IMR-90 (cell line): ENCODE results near the gene HHLA2. TPM values are rescaled to one million over a fixed set of nuclear protein-coding genes. Genes with fewer than 3 reads are reported as not detected.

Experiments
- ATAC-seq: fragments of 200-7000 bp; cut with Tn5 transposase; 2 replicates; pipeline ENCODE4 v1.9.1; 2020; ENCODE audit warnings: low read depth, mild to moderate bottlenecking, moderate library complexity
- BruUV-seq: library from RNA; stranded (reverse); fragments of 400-500 nt; replicated peaks from 2 replicates; lab custom pipeline; 2021; lab: Mats Ljungman, UMichigan
- CTCF ChIA-PET: fragments of 300-600 bp; formaldehyde crosslinking; extraction: SDS; loops from one replicate; lab custom pipeline; 2021; ENCODE audit warnings: antibody characterized with exemption; lab: Yijun Ruan, JAX
- POLR2A ChIA-PET: fragments of 300-600 bp; sonication (Branson Sonifier 250); formaldehyde crosslinking; loops from one replicate; lab custom pipeline; 2022; ENCODE audit warnings: antibody characterized with exemption; ENCODE audit not compliant: unreplicated experiment; lab: Charles Lee
- DNase-seq: peaks from one replicate; pipeline ENCODE4 v3.0.0; 2013
- H2AFZ ChIP-seq: replicated peaks from 2 replicates; pipeline ENCODE3; 2013; ENCODE audit warnings: low read length, mild to moderate bottlenecking; ENCODE audit not compliant: poor library complexity
- H2AK5ac ChIP-seq: 2 replicates; pipeline ENCODE4 v1.6.1; 2013; ENCODE audit warnings: low read depth, low read length, inconsistent platforms
- H2AK9ac ChIP-seq: replicated peaks from 2 replicates; pipeline ENCODE3; 2013; ENCODE audit warnings: mild to moderate bottlenecking, low read depth, low read length, moderate library complexity; ENCODE audit not compliant: poor library complexity
- H2BK120ac ChIP-seq: 2 replicates; pipeline ENCODE4 v1.6.1; 2013; ENCODE audit warnings: low read depth, low read length, inconsistent platforms
- H2BK15ac ChIP-seq: 3 replicates; pipeline ENCODE4 v1.6.1; 2013; ENCODE audit warnings: low read depth, low read length, inconsistent platforms
- H2BK20ac ChIP-seq: 2 replicates; pipeline ENCODE4 v1.6.1; 2013; ENCODE audit warnings: low read depth, mild to moderate bottlenecking, inconsistent platforms, low read length, moderate library complexity
- H2BK5ac ChIP-seq: 2 replicates; pipeline ENCODE4 v1.6.1; 2013; ENCODE audit warnings: mild to moderate bottlenecking, low read depth, low read length, inconsistent platforms; ENCODE audit not compliant: poor library complexity, severe bottlenecking
- H3K14ac ChIP-seq: replicated peaks from 2 replicates; pipeline ENCODE4 v1.6.1; 2013; ENCODE audit warnings: low read depth, low read length, inconsistent platforms
- H3K18ac ChIP-seq: 2 replicates; pipeline ENCODE4 v1.6.1; 2013; ENCODE audit warnings: low read depth, low read length, control low read depth
- H3K23ac ChIP-seq: 2 replicates; pipeline ENCODE4 v1.6.1; 2013; ENCODE audit warnings: low read depth, low read length, inconsistent platforms
- H3K27ac ChIP-seq: 2 replicates; pipeline ENCODE4 v1.5.1; 2013; ENCODE audit warnings: mild to moderate bottlenecking, control low read depth, low read length; ENCODE audit not compliant: insufficient read depth
- H3K27me3 ChIP-seq: 2 replicates; pipeline ENCODE4 v1.6.1; 2013; ENCODE audit warnings: low read length; ENCODE audit not compliant: control insufficient read depth, insufficient read depth
- H3K36me3 ChIP-seq: 2 replicates; pipeline ENCODE4 v1.6.1; 2013; ENCODE audit warnings: low read length, mixed read lengths; ENCODE audit not compliant: control insufficient read depth, insufficient read depth
- H3K4ac ChIP-seq: 2 replicates; pipeline ENCODE4 v1.6.1; 2013; ENCODE audit warnings: low read depth, low read length, inconsistent platforms
- H3K4me1 ChIP-seq: 2 replicates; pipeline ENCODE4 v1.6.1; 2013; ENCODE audit warnings: low read length, mixed read lengths; ENCODE audit not compliant: control insufficient read depth, insufficient read depth
- H3K4me2 ChIP-seq: 2 replicates; pipeline ENCODE4 v1.6.1; 2013; ENCODE audit warnings: low read depth, mild to moderate bottlenecking, control low read depth, low read length, moderate library complexity
- H3K4me3 ChIP-seq: 2 replicates; pipeline ENCODE4 v1.5.1; 2013; ENCODE audit warnings: low read depth, mild to moderate bottlenecking, control low read depth, low read length, moderate library complexity; ENCODE audit not compliant: insufficient read depth
- H3K56ac ChIP-seq: 2 replicates; pipeline ENCODE4 v1.6.1; 2013; ENCODE audit warnings: low read length, inconsistent platforms; ENCODE audit not compliant: insufficient read depth; ENCODE audit errors: extremely low read depth
- H3K79me1 ChIP-seq, 2 experiments: 2 replicates each; pipeline ENCODE4 v1.6.1; 2013; ENCODE audit warnings: low read length in 2 of 2, inconsistent platforms in 1 of 2, low read depth in 1 of 2
- H3K9ac ChIP-seq: 2 replicates; pipeline ENCODE4 v1.6.1; 2013; ENCODE audit warnings: low read depth, low read length, control low read depth
- H3K9me1 ChIP-seq: 2 replicates; pipeline ENCODE4 v1.6.1; 2013; ENCODE audit warnings: low read length, inconsistent platforms; ENCODE audit not compliant: insufficient read depth
- H3K9me3 ChIP-seq: 2 replicates; pipeline ENCODE4 v1.6.1; 2013; ENCODE audit warnings: low read length; ENCODE audit not compliant: control insufficient read depth, insufficient read depth
- H4K20me1 ChIP-seq: 2 replicates; pipeline ENCODE4 v1.6.1; 2013; ENCODE audit warnings: low read length, inconsistent platforms; ENCODE audit not compliant: insufficient read depth
- H4K5ac ChIP-seq: 2 replicates; pipeline ENCODE4 v1.6.1; 2013; ENCODE audit warnings: mild to moderate bottlenecking, low read depth, low read length, control low read depth
- H4K8ac ChIP-seq, 2 experiments: 2 replicates each; pipeline ENCODE4 v1.6.1; 2013; ENCODE audit warnings: low read depth in 2 of 2, low read length in 2 of 2, control low read depth in 1 of 2, inconsistent platforms in 1 of 2
- H4K91ac ChIP-seq: 2 replicates; pipeline ENCODE4 v1.6.1; 2013; ENCODE audit warnings: low read depth, low read length, inconsistent platforms; ENCODE audit not compliant: insufficient read depth
- BHLHE40 ChIP-seq: fragments of 150-350 bp; IDR thresholded peaks from 2 replicates; pipeline ENCODE4 v1.6.1; 2016; ENCODE audit warnings: mild to moderate bottlenecking, low read depth, low read length
- CEBPB ChIP-seq: IDR thresholded peaks from 2 replicates; pipeline ENCODE4 v1.6.1; 2012; ENCODE audit warnings: low read depth, low read length, improper control_type of control experiment
- CHD1 ChIP-seq: IDR thresholded peaks from 2 replicates; pipeline ENCODE4 v1.6.1; 2012; ENCODE audit warnings: low read depth, low read length, improper control_type of control experiment
- CTCF ChIP-seq: conservative IDR thresholded peaks from 2 replicates; pipeline ENCODE4 v1.5.1; 2012; ENCODE audit warnings: mild to moderate bottlenecking, low read depth, low read length, improper control_type of control experiment
- ELK1 ChIP-seq: fragments of 150-350 bp; IDR thresholded peaks from 2 replicates; pipeline ENCODE4 v1.6.1; 2016; ENCODE audit warnings: low read depth, mild to moderate bottlenecking, low read length, moderate library complexity, borderline replicate concordance
- FOS ChIP-seq: fragments of 150-350 bp; IDR thresholded peaks from 2 replicates; pipeline ENCODE4 v1.6.1; 2016; ENCODE audit warnings: low read depth, low read length
- MAFK ChIP-seq: IDR thresholded peaks from 2 replicates; pipeline ENCODE4 v1.6.1; 2012; ENCODE audit warnings: low read depth, low read length, improper control_type of control experiment
- MXI1 ChIP-seq: IDR thresholded peaks from 2 replicates; pipeline ENCODE4 v1.6.1; 2012; ENCODE audit warnings: low read depth, mild to moderate bottlenecking, low read length, moderate library complexity, borderline replicate concordance
- NFE2L2 ChIP-seq: fragments of 150-350 bp; IDR thresholded peaks from 2 replicates; pipeline ENCODE4 v1.6.1; 2016; ENCODE audit warnings: low read depth, mild to moderate bottlenecking, low read length
- RFX5 ChIP-seq: IDR thresholded peaks from 2 replicates; pipeline ENCODE4 v1.8.0; 2012; ENCODE audit warnings: low read depth, mild to moderate bottlenecking, low read length, moderate library complexity
- SMC3 ChIP-seq: fragments of 150-350 bp; IDR thresholded peaks from 2 replicates; pipeline ENCODE4 v1.6.1; 2016; ENCODE audit warnings: low read depth, mild to moderate bottlenecking, antibody characterized with exemption, low read length, moderate library complexity
- dilution Hi-C: fragments of 300-500 bp; cut with HindIII; formaldehyde crosslinking; loops from one replicate; pipeline ENCODE4 v1.14.3; 2018; ENCODE audit warnings: low sequenced_read_pairs; ENCODE audit not compliant: unreplicated experiment
- in situ Hi-C: fragments of 300-500 bp; cut with MboI; formaldehyde crosslinking; loops from 3 replicates; pipeline ENCODE4 v1.14.3; 2019; ENCODE audit warnings: low sequenced_read_pairs, inconsistent platforms, mixed read lengths
- intact Hi-C: fragments of 100-400 bp; cut with micrococcal nuclease; formaldehyde crosslinking; loops from 2 replicates; pipeline ENCODE4 v1.10.0; 2022
- polyA plus RNA-seq, 3 experiments: library from polyadenylated mRNA; depleted of rRNA; stranded (reverse); fragments of >200 nt; gene quantifications; 2 replicates each; pipeline ENCODE4 v1.2.3, GENCODE V29; 2012; ENCODE audit warnings: low replicate concordance in 1 of 3
- total RNA-seq: library from RNA; depleted of rRNA; stranded (reverse); fragments of >200 nt; gene quantifications from 2 replicates; pipeline ENCODE4 v1.2.3, GENCODE V29; 2012

HHLA2 gene
- total and polyA plus RNA-seq, 2 of the 4 experiments (the other 2 are of a cell fraction) = not detected

GRCh38 chr3:108292905-108293328 is 3.4 kb upstream of the HHLA2 start:
- Histone ChIP-seq H2AFZ (no peak overlapping the region), H3K23ac (no peak overlapping the region), H4K5ac (no peak overlapping the region), H3K9me3 (no peaks in the 10 kb centered on the region), H3K36me3 (no peaks in the 10 kb centered on the region), H2BK20ac (no peak overlapping the region), H4K20me1 (no peaks in the 10 kb centered on the region), H3K56ac (no peak overlapping the region), H3K14ac (no peak overlapping the region), H3K27me3 (no peaks in the 10 kb centered on the region), H3K9me1 (no peaks in the 10 kb centered on the region), H2AK5ac (no peak overlapping the region), H3K18ac (no peak overlapping the region), H2BK5ac (no peak overlapping the region), H3K4me3 (no peak overlapping the region), H3K4ac (no peak overlapping the region), H2AK9ac (no peak overlapping the region), H2BK15ac (no peak overlapping the region), H2BK120ac (no peak overlapping the region), H3K4me1 (no peaks in the 10 kb centered on the region), H3K9ac (no peak overlapping the region), H4K91ac (no peak overlapping the region), H4K8ac (no peak overlapping the region), H3K27ac (no peak overlapping the region), H3K79me1 (no peaks in the 10 kb centered on the region), H3K4me2 (no peak overlapping the region)
- POLR2A ChIA-PET = no interaction called here
- in situ Hi-C loops = no loop called here
- dilution Hi-C loops = no loop called here
- ATAC-seq = no peak
- CTCF ChIA-PET = interaction anchor here (0.6 kb wide), 1 partner anchor 9 kb away, joined by 3 read pairs; no protein-coding TSS in a partner anchor
- TF ChIP-seq FOS (no peak), MXI1 (no peak), SMC3 (no peak), BHLHE40 (no peak), ELK1 (no peak), RFX5 (no peak), CTCF (no peak), CEBPB (no peak), NFE2L2 (no peak), CHD1 (no peak), MAFK (no peak)
- BruUV-seq = no TSS peak
- intact Hi-C loops = no loop called here
- DNase-seq = no peak
